Ovary (tissue), 3 donors: ENCODE measurements around the gene STARD8.

ENCODE experiments used
- POLR2A ChIP-seq: fragments of 450-650 bp; IDR thresholded peaks from one replicate; pipeline ENCODE4 v1.6.1; 2017; ENCODE audit warnings: antibody characterized with exemption, mild to moderate bottlenecking, moderate library complexity
- TF ChIP-seq, protein P1 (sequence below), 3 donors: fragments of 450-650 bp in 2 of 3; fragments of 200-600 bp in 1 of 3; IDR thresholded peaks; one replicate each; pipeline versions ENCODE4 v1.5.1 to v1.8.0; 2016 to 2022; ENCODE audit warnings: antibody characterized with exemption in 3 of 3, mild to moderate bottlenecking in 1 of 3
- donor health status: DM: no; HTN: no; CAD: no.

DNA sequence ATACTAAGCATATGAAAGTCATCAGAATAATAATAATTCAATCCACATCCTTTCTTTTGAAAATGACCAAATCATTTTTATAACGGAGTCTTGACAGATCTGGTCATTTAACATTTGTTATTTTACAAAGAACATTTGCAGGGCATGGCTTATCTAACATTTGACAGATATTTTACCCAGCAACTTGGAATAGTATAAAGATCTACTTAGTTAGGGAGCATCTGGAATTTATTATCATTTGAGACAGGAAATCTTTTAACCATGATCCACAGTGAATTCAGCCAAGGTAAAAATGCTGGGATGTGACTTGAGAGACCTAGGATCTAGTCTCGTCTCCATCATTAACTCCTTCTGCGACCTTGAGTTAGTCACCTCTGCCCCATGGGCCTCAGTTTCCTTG lies 22.4 kb downstream of the STARD8 start:
- TF ChIP-seq, protein P1, sequence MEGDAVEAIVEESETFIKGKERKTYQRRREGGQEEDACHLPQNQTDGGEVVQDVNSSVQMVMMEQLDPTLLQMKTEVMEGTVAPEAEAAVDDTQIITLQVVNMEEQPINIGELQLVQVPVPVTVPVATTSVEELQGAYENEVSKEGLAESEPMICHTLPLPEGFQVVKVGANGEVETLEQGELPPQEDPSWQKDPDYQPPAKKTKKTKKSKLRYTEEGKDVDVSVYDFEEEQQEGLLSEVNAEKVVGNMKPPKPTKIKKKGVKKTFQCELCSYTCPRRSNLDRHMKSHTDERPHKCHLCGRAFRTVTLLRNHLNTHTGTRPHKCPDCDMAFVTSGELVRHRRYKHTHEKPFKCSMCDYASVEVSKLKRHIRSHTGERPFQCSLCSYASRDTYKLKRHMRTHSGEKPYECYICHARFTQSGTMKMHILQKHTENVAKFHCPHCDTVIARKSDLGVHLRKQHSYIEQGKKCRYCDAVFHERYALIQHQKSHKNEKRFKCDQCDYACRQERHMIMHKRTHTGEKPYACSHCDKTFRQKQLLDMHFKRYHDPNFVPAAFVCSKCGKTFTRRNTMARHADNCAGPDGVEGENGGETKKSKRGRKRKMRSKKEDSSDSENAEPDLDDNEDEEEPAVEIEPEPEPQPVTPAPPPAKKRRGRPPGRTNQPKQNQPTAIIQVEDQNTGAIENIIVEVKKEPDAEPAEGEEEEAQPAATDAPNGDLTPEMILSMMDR (IDR thresholded peaks at IDR 0.05) = no peak
- no peak for TF ChIP-seq POLR2A
